Measurements from ENCODE around the gene SNX1. TPM values are rescaled to one million over a fixed set of nuclear protein-coding genes. Genes with fewer than 3 reads are reported as not detected.
A peak's percentile ranks its signal among the peaks of the same experiment; 100 is the strongest.

SNX1 gene
- polyA plus RNA-seq, 2 donors, result 43.6 to 58.9 TPM

DNA sequence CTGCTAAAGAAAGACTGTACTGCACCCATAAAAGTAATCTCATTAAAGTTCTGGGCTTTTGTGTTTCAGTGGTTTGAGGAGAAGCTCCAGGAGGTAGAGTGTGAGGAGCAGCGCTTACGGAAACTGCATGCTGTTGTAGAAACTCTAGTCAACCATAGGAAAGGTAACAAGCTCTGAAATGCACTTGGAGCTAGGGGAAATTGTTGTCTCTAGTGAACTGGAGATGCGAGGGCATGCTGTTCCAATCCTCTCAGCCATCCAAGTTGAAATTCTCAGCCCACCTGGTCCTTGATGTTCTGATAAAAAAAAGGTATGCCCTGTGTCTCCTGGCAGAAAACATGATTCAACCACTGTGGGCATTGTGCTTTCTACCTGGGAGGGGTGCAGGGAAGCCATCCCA lies 34.4 kb downstream of the SNX1 start:
- H3K9me3 ChIP-seq (ENCODE audit: control insufficient read depth in 2 of 2, insufficient read depth in 1 of 2, low read depth in 1 of 2, low read length in 1 of 2), result no peaks in the 10 kb centered on the region
- H3K27ac ChIP-seq (ENCODE audit: low read depth in 2 of 2, low read length in 1 of 2), result no peak overlapping the region
- H3K27me3 ChIP-seq (ENCODE audit: control insufficient read depth in 1 of 2, insufficient read depth in 2 of 2, low read length in 2 of 2), result no peaks in the 10 kb centered on the region
- peaks cover 34 to 36% of the 10 kb centered on the region in 2 donors for H3K36me3 ChIP-seq (ENCODE audit: control insufficient read depth in 2 of 2, insufficient read depth in 2 of 2, low read length in 1 of 2)
- 96 to 98% methylated on average over 3 of the region's 3 CpGs for WGBS, 2 donors
- H3K4me1 ChIP-seq (ENCODE audit: control insufficient read depth in 2 of 2, insufficient read depth in 2 of 2, low read length in 1 of 2), result peaks cover 0 to 4% of the 10 kb centered on the region in 2 donors
- H3K4me3 ChIP-seq (ENCODE audit: low read depth in 1 of 2, low read length in 2 of 2), result no peak overlapping the region

DNA sequence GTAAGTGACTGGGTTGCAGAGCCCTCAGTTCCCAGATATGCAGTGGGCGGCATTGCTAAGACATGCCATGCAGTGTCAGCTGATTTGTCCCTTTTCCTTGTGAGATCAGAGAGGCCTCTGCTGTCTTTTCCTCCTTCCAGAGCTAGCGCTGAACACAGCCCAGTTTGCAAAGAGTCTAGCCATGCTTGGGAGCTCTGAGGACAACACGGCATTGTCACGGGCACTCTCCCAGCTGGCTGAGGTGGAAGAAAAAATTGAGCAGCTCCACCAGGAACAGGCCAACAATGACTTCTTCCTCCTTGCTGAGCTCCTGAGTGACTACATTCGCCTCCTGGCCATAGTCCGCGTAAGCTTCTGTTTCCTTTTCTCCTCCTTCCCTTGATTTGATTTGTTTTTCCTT lies 35.8 kb downstream of the SNX1 start:
- Histone ChIP-seq H3K27me3 (ENCODE audit: control insufficient read depth in 1 of 2, insufficient read depth in 2 of 2, low read length in 2 of 2) (no peaks in the 10 kb centered on the region), H3K36me3 (ENCODE audit: control insufficient read depth in 2 of 2, insufficient read depth in 2 of 2, low read length in 1 of 2) (peaks cover 34 to 38% of the 10 kb centered on the region in 2 donors), H3K4me3 (ENCODE audit: low read depth in 1 of 2, low read length in 2 of 2) (no peak overlapping the region), H3K4me1 (ENCODE audit: control insufficient read depth in 2 of 2, insufficient read depth in 2 of 2, low read length in 1 of 2) (peaks cover 0 to 4% of the 10 kb centered on the region in 2 donors), H3K27ac (ENCODE audit: low read depth in 2 of 2, low read length in 1 of 2) (peak overlapping the region in 1 of 2 donors; percentile 8), H3K9me3 (ENCODE audit: control insufficient read depth in 2 of 2, insufficient read depth in 1 of 2, low read depth in 1 of 2, low read length in 1 of 2) (no peaks in the 10 kb centered on the region)
- WGBS, 2 donors, result 97% methylated on average over 7 of the region's 7 CpGs

GRCh38 chr15:64132217-64132616 lies 36.4 kb downstream of the SNX1 start:
- H3K27me3 ChIP-seq (ENCODE audit: control insufficient read depth in 1 of 2, insufficient read depth in 2 of 2, low read length in 2 of 2), result no peaks in the 10 kb centered on the region

GRCh38 chr15:64133623-64134344 lies 38.0 kb downstream of the SNX1 start:
- 90 to 93% methylated on average over 10 of the region's 10 CpGs for WGBS, 2 donors
- H3K27ac ChIP-seq (ENCODE audit: low read depth in 2 of 2, low read length in 1 of 2), result no peak overlapping the region
- H3K4me1 ChIP-seq (ENCODE audit: control insufficient read depth in 2 of 2, insufficient read depth in 2 of 2, low read length in 1 of 2), result peaks cover 0 to 4% of the 10 kb centered on the region in 2 donors
- H3K36me3 ChIP-seq (ENCODE audit: control insufficient read depth in 2 of 2, insufficient read depth in 2 of 2, low read length in 1 of 2), result peaks cover 39 to 48% of the 10 kb centered on the region in 2 donors
- H3K27me3 ChIP-seq (ENCODE audit: control insufficient read depth in 1 of 2, insufficient read depth in 2 of 2, low read length in 2 of 2), result no peaks in the 10 kb centered on the region
- H3K9me3 ChIP-seq (ENCODE audit: control insufficient read depth in 2 of 2, insufficient read depth in 1 of 2, low read depth in 1 of 2, low read length in 1 of 2), result no peaks in the 10 kb centered on the region
- no peak overlapping the region for H3K4me3 ChIP-seq (ENCODE audit: low read depth in 1 of 2, low read length in 2 of 2)

More at GRCh38 chr15:64132217-64132616, 36.4 kb downstream of the SNX1 start:
- Histone ChIP-seq H3K36me3 (ENCODE audit: control insufficient read depth in 2 of 2, insufficient read depth in 2 of 2, low read length in 1 of 2) (peaks cover 35 to 45% of the 10 kb centered on the region in 2 donors), H3K27ac (ENCODE audit: low read depth in 2 of 2, low read length in 1 of 2) (no peak overlapping the region), H3K4me1 (ENCODE audit: control insufficient read depth in 2 of 2, insufficient read depth in 2 of 2, low read length in 1 of 2) (peaks cover 0 to 4% of the 10 kb centered on the region in 2 donors), H3K9me3 (ENCODE audit: control insufficient read depth in 2 of 2, insufficient read depth in 1 of 2, low read depth in 1 of 2, low read length in 1 of 2) (no peaks in the 10 kb centered on the region), H3K4me3 (ENCODE audit: low read depth in 1 of 2, low read length in 2 of 2) (no peak overlapping the region)
- WGBS, 2 donors, result 89 to 90% methylated on average over 4 of the region's 4 CpGs

DNA sequence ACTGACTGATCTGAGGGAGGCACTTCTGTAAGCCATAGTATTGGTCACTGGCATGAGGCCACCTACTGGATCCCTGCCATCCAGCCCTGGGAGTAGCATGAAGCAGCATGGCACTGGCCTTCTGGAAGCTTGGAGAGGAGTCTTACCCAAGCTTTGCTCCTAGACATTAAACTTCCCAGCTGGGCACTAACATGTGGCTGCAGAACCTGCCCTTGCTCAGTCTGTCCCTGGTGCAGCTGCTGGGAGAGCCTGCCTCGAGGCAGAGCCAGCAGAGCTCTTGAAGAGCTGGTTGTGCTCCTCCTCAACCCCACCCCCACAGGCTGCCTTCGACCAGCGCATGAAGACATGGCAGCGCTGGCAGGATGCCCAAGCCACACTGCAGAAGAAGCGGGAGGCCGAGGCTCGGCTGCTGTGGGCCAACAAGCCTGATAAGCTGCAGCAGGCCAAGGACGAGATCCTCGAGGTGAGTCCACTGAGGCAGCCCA lies 38.6 kb downstream of the SNX1 start:
- no peaks in the 10 kb centered on the region for H3K9me3 ChIP-seq (ENCODE audit: control insufficient read depth in 2 of 2, insufficient read depth in 1 of 2, low read depth in 1 of 2, low read length in 1 of 2)
- no peak overlapping the region for H3K4me3 ChIP-seq (ENCODE audit: low read depth in 1 of 2, low read length in 2 of 2)
- peaks cover 39 to 47% of the 10 kb centered on the region in 2 donors for H3K36me3 ChIP-seq (ENCODE audit: control insufficient read depth in 2 of 2, insufficient read depth in 2 of 2, low read length in 1 of 2)
- H3K27me3 ChIP-seq (ENCODE audit: control insufficient read depth in 1 of 2, insufficient read depth in 2 of 2, low read length in 2 of 2), result no peaks in the 10 kb centered on the region
- no peak overlapping the region for H3K27ac ChIP-seq (ENCODE audit: low read depth in 2 of 2, low read length in 1 of 2)
- peaks cover 0 to 4% of the 10 kb centered on the region in 2 donors for H3K4me1 ChIP-seq (ENCODE audit: control insufficient read depth in 2 of 2, insufficient read depth in 2 of 2, low read length in 1 of 2)
- 82 to 85% methylated on average over 9 of the region's 9 CpGs for WGBS, 2 donors

- no peak overlapping the region for H3K27ac ChIP-seq (ENCODE audit: low read depth in 2 of 2, low read length in 1 of 2)
- H3K4me1 ChIP-seq (ENCODE audit: control insufficient read depth in 2 of 2, insufficient read depth in 2 of 2, low read length in 1 of 2), result peaks cover 0 to 4% of the 10 kb centered on the region in 2 donors
- H3K36me3 ChIP-seq (ENCODE audit: control insufficient read depth in 2 of 2, insufficient read depth in 2 of 2, low read length in 1 of 2), result peaks cover 29 to 43% of the 10 kb centered on the region in 2 donors
- H3K4me3 ChIP-seq (ENCODE audit: low read depth in 1 of 2, low read length in 2 of 2), result no peak overlapping the region
- H3K27me3 ChIP-seq (ENCODE audit: control insufficient read depth in 1 of 2, insufficient read depth in 2 of 2, low read length in 2 of 2), result no peaks in the 10 kb centered on the region
- WGBS, 2 donors, result 90 to 93% methylated on average over 7 of the region's 7 CpGs
- H3K9me3 ChIP-seq (ENCODE audit: control insufficient read depth in 2 of 2, insufficient read depth in 1 of 2, low read depth in 1 of 2, low read length in 1 of 2), result no peaks in the 10 kb centered on the region
These were observed 40.6 kb downstream of the SNX1 start for GRCh38 chr15:64136347-64136746.

DNA sequence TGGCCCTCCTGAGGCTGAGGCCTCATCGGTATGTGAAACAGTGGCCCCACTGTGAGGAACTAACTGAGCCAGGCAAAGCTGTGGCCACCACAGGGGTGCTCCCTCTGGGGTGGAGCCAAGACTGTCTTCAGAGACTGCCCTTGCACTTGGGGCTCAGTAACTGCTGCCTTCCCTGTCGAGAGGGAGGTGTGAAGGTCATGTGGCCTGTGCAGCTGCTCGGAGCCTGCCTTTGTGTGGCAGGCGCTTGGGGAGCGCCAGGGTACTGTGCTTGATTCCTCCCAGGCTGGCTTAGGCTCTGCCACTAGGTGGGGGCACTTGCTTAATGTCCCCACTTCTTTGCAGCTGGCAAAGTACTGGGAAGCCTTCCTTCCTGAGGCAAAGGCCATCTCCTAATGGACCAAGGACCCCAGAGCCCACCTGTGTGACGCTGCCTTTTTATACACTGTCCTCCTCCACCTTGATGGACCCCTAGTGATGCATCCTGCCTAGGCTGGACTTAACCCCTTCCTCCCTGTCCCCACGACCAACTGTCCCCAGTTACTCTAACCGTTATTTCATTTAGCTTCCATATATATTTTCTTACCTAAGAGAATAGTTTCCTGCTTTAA lies 41.5 kb downstream of the SNX1 start:
- WGBS, 2 donors, result 62 to 76% methylated on average over 8 of the region's 8 CpGs
- Histone ChIP-seq H3K36me3 (ENCODE audit: control insufficient read depth in 2 of 2, insufficient read depth in 2 of 2, low read length in 1 of 2) (peaks cover 25 to 40% of the 10 kb centered on the region in 2 donors), H3K27ac (ENCODE audit: low read depth in 2 of 2, low read length in 1 of 2) (no peak overlapping the region), H3K4me3 (ENCODE audit: low read depth in 1 of 2, low read length in 2 of 2) (no peak overlapping the region), H3K27me3 (ENCODE audit: control insufficient read depth in 1 of 2, insufficient read depth in 2 of 2, low read length in 2 of 2) (no peaks in the 10 kb centered on the region), H3K9me3 (ENCODE audit: control insufficient read depth in 2 of 2, insufficient read depth in 1 of 2, low read depth in 1 of 2, low read length in 1 of 2) (no peaks in the 10 kb centered on the region), H3K4me1 (ENCODE audit: control insufficient read depth in 2 of 2, insufficient read depth in 2 of 2, low read length in 1 of 2) (peaks cover 0 to 4% of the 10 kb centered on the region in 2 donors)

- no peaks in the 10 kb centered on the region for H3K9me3 ChIP-seq (ENCODE audit: control insufficient read depth in 2 of 2, insufficient read depth in 1 of 2, low read depth in 1 of 2, low read length in 1 of 2)
- H3K27ac ChIP-seq (ENCODE audit: low read depth in 2 of 2, low read length in 1 of 2), result no peak overlapping the region
- WGBS, 2 donors, result 93 to 97% methylated on average over 4 of the region's 4 CpGs
- H3K36me3 ChIP-seq (ENCODE audit: control insufficient read depth in 2 of 2, insufficient read depth in 2 of 2, low read length in 1 of 2), result peaks cover 27 to 33% of the 10 kb centered on the region in 2 donors
- no peaks in the 10 kb centered on the region for H3K27me3 ChIP-seq (ENCODE audit: control insufficient read depth in 1 of 2, insufficient read depth in 2 of 2, low read length in 2 of 2)
- no peak overlapping the region for H3K4me3 ChIP-seq (ENCODE audit: low read depth in 1 of 2, low read length in 2 of 2)
- H3K4me1 ChIP-seq (ENCODE audit: control insufficient read depth in 2 of 2, insufficient read depth in 2 of 2, low read length in 1 of 2), result peaks cover 0 to 4% of the 10 kb centered on the region in 2 donors
These were observed 42.7 kb downstream of the SNX1 start for GRCh38 chr15:64138331-64138941.

DNA sequence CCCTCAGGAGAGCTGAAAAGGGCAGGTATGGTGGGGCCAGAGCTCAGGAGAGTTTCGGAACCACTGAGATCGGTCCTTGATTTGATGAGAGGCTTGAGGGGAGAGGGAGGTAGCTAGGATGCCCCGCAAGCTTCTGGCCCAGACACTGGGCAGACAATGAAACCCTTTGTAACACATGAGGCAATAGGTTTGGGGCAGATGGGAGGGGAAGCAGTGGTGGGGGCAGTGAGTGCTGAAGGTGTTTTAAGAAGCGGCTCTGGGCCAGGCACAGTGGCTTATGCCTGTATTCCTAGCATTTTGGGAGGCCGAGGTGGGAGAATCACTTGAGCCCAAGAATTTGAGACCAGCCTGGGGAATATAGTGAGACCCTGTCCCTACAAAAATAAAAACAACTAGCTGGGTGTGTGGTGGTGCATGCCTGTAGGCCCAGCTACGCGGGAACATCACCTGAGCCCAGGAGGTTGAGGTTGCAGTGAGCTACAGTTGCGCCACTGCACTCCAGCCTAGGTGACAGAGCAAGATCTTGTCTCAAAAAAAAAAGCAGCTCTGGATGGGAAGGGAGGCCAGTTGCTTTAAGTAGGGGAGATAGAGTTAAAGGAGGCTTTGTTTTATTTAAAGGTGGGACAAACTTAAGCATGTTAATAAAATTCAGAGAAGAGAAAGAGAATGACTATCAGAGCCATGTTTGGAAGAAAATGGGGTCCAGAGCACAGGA lies 46.2 kb downstream of the SNX1 start:
- no peaks in the 10 kb centered on the region for H3K27me3 ChIP-seq (ENCODE audit: control insufficient read depth in 1 of 2, insufficient read depth in 2 of 2, low read length in 2 of 2)
- no peak overlapping the region for H3K4me3 ChIP-seq (ENCODE audit: low read depth in 1 of 2, low read length in 2 of 2)
- no peaks in the 10 kb centered on the region for H3K9me3 ChIP-seq (ENCODE audit: control insufficient read depth in 2 of 2, insufficient read depth in 1 of 2, low read depth in 1 of 2, low read length in 1 of 2)
- H3K4me1 ChIP-seq (ENCODE audit: control insufficient read depth in 2 of 2, insufficient read depth in 2 of 2, low read length in 1 of 2), result no peaks in the 10 kb centered on the region
- WGBS, 2 donors, result 97% methylated on average over 8 of the region's 8 CpGs
- no peak overlapping the region for H3K27ac ChIP-seq (ENCODE audit: low read depth in 2 of 2, low read length in 1 of 2)
- H3K36me3 ChIP-seq (ENCODE audit: control insufficient read depth in 2 of 2, insufficient read depth in 2 of 2, low read length in 1 of 2), result peaks cover 25 to 28% of the 10 kb centered on the region in 2 donors

Measured in esophagus (tissue), 2 donors.